ENCODE measurements around the gene ATP9A.

DNA sequence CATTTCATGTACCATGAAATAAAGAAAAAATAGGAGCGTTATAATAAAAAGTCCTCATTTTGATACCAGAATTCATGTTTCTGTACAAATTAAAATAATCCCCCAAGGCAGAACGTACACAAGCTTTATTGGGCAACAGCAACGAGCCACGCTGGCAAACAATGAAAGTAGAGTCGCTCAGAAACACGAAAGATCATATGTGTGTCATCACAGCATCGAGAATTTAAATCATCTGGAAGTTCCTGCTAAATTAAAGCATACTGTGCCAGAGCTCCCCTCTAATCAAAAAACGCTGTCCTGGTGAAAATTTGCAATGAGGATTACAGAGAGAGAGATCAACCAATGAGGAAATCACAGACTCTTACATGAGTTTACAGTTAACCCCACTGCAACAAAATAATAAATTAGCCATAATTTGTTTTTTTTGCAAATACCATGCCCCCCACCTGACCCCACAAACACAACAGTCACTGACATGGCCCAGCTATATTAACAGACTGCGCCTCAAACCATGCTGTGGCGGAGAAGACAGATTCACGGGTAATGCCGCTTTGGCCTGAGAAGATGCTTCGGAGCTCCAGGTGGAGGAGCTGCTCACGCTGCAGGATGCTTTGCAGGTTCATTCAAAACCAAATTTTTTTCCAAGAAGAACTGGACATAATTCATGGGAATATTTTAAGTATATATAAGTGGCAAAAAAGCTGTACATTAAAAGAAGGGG, 171.4 kb downstream of the ATP9A start:
- TF ChIP-seq CTCF (conservative IDR thresholded peaks at IDR 0.05; ENCODE audit: low read depth, low read length) (no peak), EZH2phosphoT487 (IDR thresholded peaks at IDR 0.05; ENCODE audit: borderline replicate concordance, low read length) (no peak), EZH2 (IDR thresholded peaks at IDR 0.05; ENCODE audit: low read length, unreplicated experiment) (no peak)

All from PC-3 (cell line).